SK-N-SH treated with all-trans-retinoic acid at 6 μM for 48 hours (cell line): ENCODE data around the gene C6orf89.

Experiments used
- ARNTL ChIP-seq: fragments of 450-650 bp; formaldehyde crosslinking; IDR thresholded peaks from 2 replicates; pipeline ENCODE4 v1.5.0; 2020; ENCODE audit warnings: low read depth, mild to moderate bottlenecking, moderate library complexity, borderline replicate concordance
- CSRNP3 ChIP-seq: fragments of 250-450 bp; sonication (Bioruptor Pico); IDR thresholded peaks from 2 replicates; pipeline ENCODE4 v1.5.1; 2021; ENCODE audit warnings: mild to moderate bottlenecking, moderate library complexity
- ESRRG ChIP-seq: fragments of 250-450 bp; sonication (Bioruptor Pico); IDR thresholded peaks from 2 replicates; pipeline ENCODE4 v1.6.1; 2021; ENCODE audit warnings: mild to moderate bottlenecking
- GLIS3 ChIP-seq: fragments of 250-450 bp; sonication (Bioruptor Pico); IDR thresholded peaks from 2 replicates; pipeline ENCODE4 v1.5.0; 2020; ENCODE audit warnings: mild to moderate bottlenecking, moderate library complexity
- ISL1 ChIP-seq: fragments of 250-450 bp; sonication (Bioruptor Pico); IDR thresholded peaks from 2 replicates; pipeline ENCODE4 v2.1.2; 2022; ENCODE audit warnings: mild to moderate bottlenecking, moderate library complexity
- PATZ1 ChIP-seq: fragments of 250-450 bp; sonication (Bioruptor Pico); IDR thresholded peaks from 2 replicates; pipeline ENCODE4 v1.8.0; 2020; ENCODE audit warnings: mild to moderate bottlenecking, moderate library complexity, borderline replicate concordance
- PPARA ChIP-seq: fragments of 250-450 bp; sonication (Bioruptor Pico); IDR thresholded peaks from 2 replicates; pipeline ENCODE4 v1.5.0; 2020; ENCODE audit warnings: mild to moderate bottlenecking, borderline replicate concordance
- RARB ChIP-seq: fragments of 250-450 bp; sonication (Bioruptor Pico); IDR thresholded peaks from 2 replicates; pipeline ENCODE4 v1.8.0; 2021; ENCODE audit warnings: mild to moderate bottlenecking, moderate library complexity
- ZFP3 ChIP-seq: fragments of 250-450 bp; sonication (Bioruptor Pico); IDR thresholded peaks from 2 replicates; pipeline ENCODE4 v1.5.0; 2020; ENCODE audit warnings: mild to moderate bottlenecking, moderate library complexity
- ZNF565 ChIP-seq: fragments of 450-650 bp; formaldehyde crosslinking; conservative IDR thresholded peaks from 2 replicates; pipeline ENCODE4 v1.5.0; 2020; ENCODE audit warnings: low read depth, mild to moderate bottlenecking, moderate library complexity
- TF ChIP-seq, protein P1 (sequence below): fragments of 250-450 bp; sonication (Bioruptor Pico); IDR thresholded peaks from 2 replicates; pipeline ENCODE4 v1.5.0; 2020; ENCODE audit warnings: mild to moderate bottlenecking, moderate library complexity
- TF ChIP-seq, protein P2 (sequence below): fragments of 250-450 bp; sonication (Bioruptor Pico); IDR thresholded peaks from 2 replicates; pipeline ENCODE4 v1.8.0; 2021; ENCODE audit warnings: low read depth, mild to moderate bottlenecking, moderate library complexity, borderline replicate concordance

DNA sequence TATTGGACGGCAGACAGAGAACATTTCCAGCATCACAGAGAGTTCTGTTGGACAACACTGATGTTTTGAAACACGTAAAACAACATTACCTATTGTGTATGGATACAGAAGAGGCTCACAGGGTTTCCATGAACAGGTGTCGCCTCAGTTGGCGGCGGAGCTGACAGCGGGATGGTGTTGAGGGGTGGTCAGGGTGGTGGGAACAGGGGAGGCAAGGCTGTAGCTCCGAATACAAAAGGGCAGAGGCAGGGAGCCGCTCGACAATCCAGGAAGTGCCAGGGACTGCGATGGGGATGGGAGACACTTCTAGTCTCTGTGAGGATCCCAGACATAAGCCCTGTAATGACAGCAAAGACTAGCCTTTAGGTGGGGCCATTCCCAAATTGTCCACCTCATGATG lies 54.3 kb downstream of the C6orf89 start:
- TF ChIP-seq ESRRG (CRISPR knock-in tag), result no peak
- TF ChIP-seq ARNTL (CRISPR knock-in tag), result no peak
- TF ChIP-seq RARB (CRISPR knock-in tag), result no peak
- TF ChIP-seq ZNF565 (CRISPR knock-in tag), result no peak
- TF ChIP-seq GLIS3 (CRISPR knock-in tag), result no peak
- TF ChIP-seq, protein P1, sequence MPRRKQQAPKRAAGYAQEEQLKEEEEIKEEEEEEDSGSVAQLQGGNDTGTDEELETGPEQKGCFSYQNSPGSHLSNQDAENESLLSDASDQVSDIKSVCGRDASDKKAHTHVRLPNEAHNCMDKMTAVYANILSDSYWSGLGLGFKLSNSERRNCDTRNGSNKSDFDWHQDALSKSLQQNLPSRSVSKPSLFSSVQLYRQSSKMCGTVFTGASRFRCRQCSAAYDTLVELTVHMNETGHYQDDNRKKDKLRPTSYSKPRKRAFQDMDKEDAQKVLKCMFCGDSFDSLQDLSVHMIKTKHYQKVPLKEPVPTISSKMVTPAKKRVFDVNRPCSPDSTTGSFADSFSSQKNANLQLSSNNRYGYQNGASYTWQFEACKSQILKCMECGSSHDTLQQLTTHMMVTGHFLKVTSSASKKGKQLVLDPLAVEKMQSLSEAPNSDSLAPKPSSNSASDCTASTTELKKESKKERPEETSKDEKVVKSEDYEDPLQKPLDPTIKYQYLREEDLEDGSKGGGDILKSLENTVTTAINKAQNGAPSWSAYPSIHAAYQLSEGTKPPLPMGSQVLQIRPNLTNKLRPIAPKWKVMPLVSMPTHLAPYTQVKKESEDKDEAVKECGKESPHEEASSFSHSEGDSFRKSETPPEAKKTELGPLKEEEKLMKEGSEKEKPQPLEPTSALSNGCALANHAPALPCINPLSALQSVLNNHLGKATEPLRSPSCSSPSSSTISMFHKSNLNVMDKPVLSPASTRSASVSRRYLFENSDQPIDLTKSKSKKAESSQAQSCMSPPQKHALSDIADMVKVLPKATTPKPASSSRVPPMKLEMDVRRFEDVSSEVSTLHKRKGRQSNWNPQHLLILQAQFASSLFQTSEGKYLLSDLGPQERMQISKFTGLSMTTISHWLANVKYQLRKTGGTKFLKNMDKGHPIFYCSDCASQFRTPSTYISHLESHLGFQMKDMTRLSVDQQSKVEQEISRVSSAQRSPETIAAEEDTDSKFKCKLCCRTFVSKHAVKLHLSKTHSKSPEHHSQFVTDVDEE (CRISPR knock-in tag), result no peak
- TF ChIP-seq CSRNP3 (CRISPR knock-in tag), result no peak
- TF ChIP-seq PPARA (CRISPR knock-in tag), result no peak
- no peak for TF ChIP-seq PATZ1
- TF ChIP-seq ZFP3 (CRISPR knock-in tag), result no peak
- no peak for TF ChIP-seq ISL1 (CRISPR knock-in tag)
- TF ChIP-seq, protein P2, sequence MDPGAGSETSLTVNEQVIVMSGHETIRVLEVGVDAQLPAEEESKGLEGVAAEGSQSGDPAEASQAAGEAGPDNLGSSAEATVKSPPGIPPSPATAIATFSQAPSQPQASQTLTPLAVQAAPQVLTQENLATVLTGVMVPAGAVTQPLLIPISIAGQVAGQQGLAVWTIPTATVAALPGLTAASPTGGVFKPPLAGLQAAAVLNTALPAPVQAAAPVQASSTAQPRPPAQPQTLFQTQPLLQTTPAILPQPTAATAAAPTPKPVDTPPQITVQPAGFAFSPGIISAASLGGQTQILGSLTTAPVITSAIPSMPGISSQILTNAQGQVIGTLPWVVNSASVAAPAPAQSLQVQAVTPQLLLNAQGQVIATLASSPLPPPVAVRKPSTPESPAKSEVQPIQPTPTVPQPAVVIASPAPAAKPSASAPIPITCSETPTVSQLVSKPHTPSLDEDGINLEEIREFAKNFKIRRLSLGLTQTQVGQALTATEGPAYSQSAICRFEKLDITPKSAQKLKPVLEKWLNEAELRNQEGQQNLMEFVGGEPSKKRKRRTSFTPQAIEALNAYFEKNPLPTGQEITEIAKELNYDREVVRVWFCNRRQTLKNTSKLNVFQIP (CRISPR knock-in tag), result no peak
